ENCODE results near the gene MEF2A.
"Not testable (repeated sequence)": the region's sequence is repeated elsewhere in the genome, so short reads cannot be mapped to it uniquely, and the experiment has no call there.

MEF2A gene

DNA sequence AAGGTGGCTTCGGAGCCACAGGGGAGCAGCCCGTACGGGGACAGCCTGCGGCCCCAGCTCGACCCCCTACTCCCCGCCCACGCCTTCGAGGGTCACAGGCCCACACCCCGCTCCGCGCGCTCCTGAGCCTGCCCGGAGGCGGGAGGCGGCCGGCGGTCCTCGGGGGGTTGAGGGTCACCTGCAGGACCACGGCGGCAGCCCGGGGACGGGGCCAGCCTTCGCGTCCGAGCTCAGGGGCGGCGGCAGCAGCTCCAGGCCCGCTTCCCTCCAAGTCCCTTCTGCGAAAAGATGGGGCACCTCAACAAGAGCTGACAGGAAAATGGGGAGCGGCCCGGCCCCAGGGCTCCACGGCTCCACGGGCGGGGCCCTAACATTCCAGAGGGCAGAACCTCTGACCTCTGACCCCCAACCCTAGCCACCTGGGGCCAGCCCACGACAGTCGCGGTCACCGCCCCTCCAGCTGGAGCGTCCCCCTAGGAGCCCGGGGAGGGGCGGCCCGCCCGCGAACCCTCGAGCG lies 167.0 kb downstream of the MEF2A start:
- no peak for DNase-seq

DNA sequence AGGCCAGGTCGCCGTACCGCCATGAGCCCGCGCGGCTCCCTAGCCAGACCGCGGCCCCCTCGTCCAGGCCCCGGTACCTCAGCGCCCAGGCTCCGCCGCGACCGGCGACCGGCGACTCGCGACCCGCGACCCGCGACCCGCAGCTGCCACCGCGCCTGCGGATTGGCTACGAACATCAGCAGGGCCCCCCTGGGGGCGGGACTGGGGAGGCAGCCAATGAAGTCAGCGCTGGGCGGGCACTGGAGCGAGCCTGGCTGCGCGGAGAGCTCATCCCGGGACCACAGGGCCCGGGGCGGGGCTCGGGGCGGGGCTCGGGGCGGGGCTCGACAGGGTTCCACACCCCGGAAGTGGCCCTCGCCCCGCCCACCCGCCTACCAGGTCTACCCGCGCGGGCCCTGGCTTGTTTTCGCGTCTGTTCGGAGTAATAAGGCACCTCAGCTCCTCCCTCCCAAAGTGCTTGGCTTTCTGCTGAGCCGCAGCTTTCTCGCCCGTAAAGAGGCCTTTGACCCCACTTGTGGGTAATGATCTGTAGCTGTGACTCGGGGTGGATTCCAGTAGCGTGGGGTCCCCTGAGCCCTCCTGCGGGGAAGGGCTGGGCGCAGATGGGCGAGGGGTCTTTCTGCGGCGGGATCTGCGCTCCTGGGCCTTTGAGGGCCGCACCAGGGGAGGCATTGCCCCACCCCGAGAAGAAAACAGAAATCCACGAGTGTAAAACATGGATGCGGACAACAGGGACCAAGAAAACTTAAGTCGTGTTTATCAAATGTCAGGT lies 167.7 kb downstream of the MEF2A start, which contains the start of gene LYSMD4:
LYSMD4 (minus strand) TSS at position 170 of the 772 bp plus-strand sequence. CDS start 1,438 bp downstream, outside the sequence.
- DNase-seq = peak; percentile 96

DNA sequence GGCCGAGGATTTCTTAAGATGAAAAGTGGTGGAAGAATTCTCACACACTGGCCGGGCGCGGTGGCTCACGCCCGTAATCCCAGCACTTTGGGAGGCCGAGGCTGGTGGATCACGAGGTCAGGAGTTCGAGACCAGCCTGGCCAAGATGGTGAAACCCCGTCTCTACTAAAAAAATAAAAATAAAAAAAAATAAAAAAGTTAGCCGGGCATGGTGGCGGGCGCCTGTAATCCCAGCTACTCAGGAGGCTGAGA lies 168.2 kb downstream of the MEF2A start:
- not testable (repeated sequence) for DNase-seq

DNA sequence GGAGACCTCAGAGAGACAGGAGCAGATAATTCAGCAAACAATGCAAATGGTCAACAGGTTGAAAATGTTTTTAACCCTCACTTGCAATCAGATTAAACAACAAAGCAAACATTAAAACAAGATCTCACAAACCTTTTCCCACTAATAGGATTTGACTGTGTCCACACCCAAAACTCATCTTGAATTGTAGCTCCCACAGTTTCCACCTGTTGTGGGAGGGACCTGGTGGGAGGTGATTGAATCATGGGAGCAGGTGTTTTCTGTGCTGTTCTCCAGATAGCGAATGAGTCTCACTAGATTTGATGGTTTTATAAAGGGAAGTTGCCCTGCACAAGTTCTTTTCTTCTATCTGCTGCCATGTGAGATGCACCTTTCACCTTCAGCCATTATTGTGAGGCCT lies 168.8 kb downstream of the MEF2A start:
- no peak for DNase-seq

DNA sequence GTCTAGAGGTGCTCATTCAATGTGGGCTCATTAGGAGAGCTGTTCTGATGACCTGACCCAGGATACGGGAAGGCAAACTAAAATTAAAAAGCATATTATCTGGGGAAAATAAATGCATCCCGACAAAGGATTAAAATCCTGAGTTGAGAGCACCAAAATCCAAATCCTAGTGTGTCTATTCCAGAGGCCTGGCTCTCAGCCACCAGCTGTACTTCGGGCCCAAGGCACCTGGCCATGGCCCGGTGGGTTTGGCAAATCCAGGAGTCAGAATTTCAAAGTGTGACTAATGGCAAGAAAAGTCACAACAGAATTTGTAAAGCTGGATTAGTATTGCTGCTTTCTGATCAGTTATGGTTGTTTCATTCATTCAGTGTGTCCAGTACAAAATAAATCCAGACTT lies 170.1 kb downstream of the MEF2A start:
- no peak for DNase-seq

DNA sequence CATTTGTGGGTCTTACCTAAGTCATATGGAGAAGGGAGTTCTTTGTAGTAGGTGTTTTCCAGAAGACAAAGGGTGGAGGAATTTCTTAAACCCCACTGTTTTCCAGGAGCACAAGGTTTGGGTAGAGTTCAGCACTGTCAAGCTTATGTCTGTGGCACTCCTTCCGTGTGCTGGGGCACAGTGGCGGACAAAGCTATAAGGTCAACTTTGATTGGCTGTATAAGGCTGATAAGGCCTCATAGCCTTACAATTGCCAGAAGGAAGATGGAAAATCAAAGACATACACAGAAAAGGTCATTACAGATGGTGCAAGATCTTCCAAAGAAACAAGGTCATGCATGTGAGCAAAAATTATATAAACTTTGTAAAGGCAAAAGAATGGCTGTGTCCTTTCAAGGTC lies 170.9 kb downstream of the MEF2A start:
- DNase-seq = no peak

DNA sequence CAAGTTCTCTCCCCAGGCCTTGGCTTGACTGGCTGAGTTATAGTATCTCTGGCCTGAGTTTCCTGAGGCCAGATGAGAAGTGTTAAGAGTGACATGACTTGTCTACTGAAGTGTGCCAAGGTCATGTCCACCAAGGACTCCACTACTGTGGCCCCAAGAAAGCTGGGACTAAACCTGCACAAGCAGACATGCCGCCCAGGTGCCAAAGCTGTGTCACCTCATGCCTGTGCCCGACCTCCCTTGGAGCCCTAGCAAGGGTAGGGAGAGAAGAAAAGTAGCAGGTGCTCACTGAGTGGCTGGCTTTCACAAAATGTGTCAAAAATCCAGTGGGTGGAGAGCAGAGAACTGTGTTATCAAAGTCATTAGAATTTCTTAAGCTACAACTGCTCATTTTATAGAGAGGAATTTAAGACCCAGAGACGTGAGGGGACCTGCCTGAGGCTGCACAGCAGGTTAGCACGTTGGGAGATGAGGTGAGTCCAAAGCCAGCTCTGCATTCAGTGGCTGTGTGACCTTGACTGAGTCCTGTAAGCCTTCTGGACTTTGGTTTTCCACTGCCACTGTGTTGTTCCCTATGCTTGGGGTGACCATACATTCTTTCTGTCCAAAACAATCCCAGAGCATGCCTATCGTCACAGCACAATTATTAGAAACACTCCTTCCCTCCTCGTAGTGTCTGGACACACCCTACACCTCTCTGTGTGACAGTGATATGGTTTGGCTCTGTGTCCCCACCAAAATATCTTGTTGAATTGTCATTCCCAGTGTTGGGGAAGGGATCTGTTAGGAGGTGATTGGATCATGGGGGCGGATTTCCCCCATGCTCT lies 172.4 kb downstream of the MEF2A start:
- DNase-seq = no peak

DNA sequence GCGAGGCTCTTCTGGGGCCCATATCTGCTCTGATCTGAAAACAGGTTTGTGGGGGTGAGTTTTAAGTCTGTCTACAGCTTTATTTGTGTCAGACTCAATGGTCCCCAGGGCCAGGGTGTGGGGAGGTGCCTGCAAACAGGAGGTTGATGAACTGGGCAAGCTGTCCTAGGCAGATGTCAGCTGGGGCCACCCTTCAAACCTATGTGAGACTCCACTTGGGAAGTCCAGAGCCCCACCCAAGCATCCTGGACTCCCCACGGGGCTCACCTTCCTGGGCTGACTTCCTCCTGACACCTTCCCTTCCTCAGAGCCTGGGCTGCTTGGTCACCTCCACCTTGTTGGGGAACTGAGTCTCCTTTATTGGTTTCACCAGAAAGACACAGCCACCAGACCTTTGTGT lies 176.1 kb downstream of the MEF2A start:
- no peak for DNase-seq

DNA sequence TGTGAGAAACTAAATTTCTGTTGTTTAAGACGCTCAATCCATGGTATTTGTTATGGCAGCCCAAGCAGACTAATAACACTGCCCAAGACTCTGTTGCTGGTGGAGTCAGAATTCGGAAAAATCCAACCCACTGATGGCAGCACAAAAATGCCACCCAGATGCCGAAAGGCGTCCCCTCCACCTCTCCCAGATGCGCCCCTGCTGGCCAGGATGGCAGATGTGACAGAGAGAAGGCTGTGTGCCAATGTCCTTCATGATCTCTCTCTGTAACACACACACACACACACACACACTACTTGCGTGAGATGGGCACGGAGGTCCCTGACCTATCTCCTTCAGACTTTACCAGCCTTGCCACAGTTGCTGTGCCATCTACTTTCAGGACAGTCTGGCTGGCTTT lies 178.4 kb downstream of the MEF2A start:
- DNase-seq = no peak

DNA sequence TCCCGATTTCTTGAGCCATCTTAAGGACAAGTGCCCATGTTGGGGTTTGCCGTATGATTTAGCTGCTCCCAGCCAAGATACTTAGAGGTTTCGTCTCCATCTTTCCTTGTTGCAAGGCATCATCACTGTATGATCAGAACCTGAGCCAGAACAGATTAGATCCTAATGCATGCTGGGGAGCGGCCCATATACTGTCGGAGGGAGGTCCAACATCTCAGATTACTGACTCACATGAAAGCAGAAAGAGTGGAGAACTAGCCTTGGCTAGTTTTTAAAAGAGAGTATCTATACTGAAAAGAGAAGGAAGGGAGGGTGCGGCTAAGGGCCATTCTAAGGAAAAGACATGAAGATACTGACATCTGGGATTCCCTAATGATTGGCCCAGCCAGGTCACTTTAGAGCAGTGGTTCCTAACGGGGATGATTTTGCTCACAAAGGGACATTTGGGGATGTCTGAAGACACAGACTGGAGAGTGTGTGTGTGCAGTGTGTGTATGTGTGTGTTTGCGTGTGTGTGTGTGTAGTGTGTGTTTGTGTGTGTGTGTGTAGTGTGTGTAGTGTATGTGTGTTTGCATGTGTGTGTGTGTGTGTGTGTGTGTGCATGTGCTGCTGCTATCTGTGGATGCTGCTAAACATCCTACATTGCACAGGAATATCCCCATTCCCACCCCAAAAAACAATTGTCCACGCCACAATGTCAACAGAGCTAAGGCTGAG lies 179.7 kb downstream of the MEF2A start:
- no peak for DNase-seq

DNA sequence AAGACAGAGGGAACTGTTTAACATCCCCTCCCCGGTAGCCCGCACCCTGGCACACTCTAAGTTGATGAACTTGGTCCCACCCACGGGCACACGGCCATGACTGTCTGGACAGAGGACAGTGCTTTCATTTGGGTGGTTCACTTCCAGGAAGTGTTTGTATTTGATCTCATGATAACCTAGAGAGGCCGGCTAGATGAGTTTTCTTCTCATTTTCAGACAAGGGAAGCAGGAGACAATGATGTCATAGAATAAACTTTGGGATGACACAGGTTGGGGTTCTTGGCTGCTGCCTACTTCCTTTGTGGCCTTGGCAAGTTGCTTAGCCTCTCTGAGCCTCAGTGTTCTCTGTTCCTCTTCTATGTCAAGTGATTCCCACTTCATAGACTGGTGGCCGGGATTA lies 183.6 kb downstream of the MEF2A start:
- no peak for DNase-seq

DNA sequence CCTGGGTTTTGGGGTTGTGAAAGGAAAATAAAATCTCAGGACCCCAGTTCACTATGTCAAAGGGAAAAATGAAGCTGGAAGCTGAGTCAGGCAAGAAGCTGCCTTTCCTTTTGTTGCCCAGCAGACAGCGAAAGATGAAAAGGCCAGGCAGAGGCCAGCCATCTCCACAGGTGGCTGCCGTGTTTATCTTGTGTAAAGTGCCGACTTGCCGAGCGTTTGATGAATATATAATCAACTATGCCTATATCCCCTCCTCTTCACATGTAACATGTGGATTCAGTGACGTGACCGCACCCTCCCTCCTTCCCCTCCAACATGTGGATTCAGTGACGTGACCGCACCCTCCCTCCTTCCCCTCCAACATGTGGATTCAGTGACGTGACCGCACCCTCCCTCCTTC lies 184.5 kb downstream of the MEF2A start:
- DNase-seq = not testable (repeated sequence)

DNA sequence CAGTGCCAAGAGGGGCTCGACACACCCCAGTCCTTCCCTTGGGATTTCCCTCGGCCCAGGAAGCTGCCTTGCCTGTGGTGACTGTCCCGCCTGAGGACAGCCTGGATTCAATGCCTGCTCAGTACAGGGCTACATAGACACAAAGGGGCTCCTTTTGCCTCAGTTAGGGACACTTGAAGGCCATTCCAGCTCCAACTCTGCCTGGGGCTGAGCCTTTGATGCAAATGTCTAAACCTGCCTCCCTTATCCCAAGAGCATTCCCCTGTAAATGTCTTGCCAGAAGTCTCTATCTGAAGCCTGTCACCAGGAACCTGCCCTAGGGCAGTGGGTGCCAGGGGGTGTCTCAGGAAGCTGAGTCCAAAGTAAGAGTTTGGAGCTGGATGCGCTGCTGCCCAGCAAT lies 186.8 kb downstream of the MEF2A start:
- no peak for DNase-seq

DNA sequence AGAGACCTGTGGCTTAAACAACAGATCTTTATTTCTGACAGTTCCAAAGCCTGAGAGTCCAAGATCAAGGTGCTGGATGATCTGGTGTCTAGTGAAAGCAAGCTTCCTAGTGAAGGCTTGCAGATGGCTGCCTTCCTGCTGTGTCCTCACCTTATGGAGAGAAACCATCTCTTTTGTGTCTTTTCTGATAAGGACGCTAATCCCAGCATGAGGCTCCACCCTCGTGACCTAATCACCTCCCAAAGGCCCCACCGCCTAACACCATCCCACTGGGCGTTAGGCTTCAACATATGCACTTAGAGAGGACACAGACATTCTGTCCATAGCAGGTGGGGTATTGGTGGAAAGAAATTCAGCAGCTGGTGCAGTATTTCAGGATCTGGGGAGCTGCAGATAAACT lies 187.3 kb downstream of the MEF2A start:
- no peak for DNase-seq

DNA sequence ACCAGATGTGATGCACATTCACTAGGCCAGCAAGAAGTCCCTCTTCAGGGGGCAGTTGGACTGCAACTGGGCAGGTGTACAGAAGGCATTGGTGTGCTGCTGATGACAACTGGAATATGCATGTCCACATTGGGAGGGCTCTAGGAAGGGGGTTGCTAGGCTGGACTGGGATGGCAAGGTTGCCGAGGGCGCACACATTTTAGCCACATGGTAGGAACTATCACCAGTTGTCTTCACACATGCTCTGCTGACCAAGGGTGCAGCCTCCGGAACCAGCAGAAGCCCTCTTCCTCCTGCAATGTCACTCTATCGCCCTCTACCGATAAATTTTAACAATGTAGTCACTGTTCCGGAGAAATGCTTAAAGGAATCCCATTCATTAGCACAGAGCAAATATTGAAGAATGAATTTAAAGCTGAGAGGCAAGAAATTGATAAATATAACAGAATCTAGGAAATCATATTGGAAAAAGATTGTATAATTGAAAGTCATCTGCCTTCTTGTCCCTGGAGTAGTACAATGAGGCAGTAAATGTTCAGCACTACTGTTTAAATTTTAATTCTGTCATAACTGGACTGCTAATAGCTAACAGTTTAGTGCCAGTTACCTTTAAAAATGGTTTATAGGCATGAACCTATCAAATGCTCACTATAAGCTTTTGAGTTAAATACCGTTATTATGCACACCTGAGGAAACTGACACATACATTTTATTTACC lies 190.1 kb downstream of the MEF2A start:
- peak; percentile 79 for DNase-seq

DNA sequence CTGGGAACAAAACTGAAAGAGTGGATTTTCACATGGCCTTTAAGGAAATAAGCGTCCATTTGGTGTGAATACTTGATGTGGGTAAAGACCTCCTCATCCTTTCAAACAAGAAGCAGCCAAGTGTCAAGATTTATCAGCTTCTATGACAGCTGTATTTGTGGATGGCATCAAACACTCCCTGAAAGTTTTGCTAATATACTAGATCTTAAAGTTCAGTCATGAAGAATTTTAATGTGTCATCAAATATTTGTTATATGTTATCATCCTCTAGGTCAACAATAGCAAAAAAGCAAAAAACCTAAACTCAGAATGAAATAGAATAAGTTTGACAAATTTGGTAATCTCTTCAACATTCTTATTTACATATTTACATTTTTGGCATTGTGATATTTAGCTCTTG lies 196.5 kb downstream of the MEF2A start:
- no peak for DNase-seq

DNA sequence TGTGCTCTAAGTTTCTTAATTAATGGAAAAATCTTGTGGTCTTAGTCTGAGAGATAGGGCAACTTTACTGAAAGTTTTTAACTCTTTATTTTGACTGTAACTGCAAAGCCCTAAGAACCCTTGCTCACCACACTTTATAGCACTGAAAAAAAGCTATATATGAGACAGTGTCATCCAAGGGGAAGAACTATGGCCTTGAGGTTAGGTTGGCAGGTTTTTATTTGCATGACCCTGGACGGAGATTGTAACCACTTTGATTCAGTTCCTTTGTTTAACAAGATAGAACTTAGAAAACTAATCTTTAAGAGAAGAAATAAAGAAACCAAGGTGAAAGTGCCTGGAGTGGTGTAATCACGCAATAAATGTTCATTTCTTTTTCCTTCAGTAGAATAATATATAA lies 198.0 kb downstream of the MEF2A start:
- DNase-seq = no peak

DNA sequence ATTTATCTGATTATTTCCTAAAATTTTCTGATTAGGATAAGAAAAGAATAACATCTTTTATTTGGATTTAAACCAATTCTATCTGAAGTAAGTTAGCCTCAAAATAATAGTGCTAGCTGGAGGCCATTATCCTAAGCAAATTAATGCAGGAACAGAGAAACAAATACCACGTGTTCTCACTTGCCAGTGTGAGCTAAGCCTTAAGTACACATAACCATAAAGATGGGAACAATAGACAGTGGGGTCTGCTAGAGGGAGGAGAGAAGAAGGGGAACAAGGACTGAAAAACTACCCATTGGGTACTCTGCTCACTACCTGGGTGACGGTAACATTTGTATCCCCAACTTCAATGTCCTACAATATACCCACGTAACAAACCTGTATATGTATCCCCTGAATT lies 198.7 kb downstream of the MEF2A start:
- no peak for DNase-seq
